ENCODE results near the gene SUFU.

GRCh38 chr10:102473445-102474331 is 30.1 kb upstream of the SUFU start:
- TF ChIP-seq CHD1 (IDR thresholded peaks at IDR 0.05; ENCODE audit: low read depth, low read length) (no peak), CTCF (conservative IDR thresholded peaks at IDR 0.05; ENCODE audit: low read depth, low read length) (no peak), CEBPB (IDR thresholded peaks at IDR 0.05; ENCODE audit: low read depth, low read length) (no peak), BHLHE40 (IDR thresholded peaks at IDR 0.05; ENCODE audit: low read depth, low read length) (no peak), POLR2A (IDR thresholded peaks at IDR 0.05; ENCODE audit: low read depth, low read length) (no peak), MAFK (IDR thresholded peaks at IDR 0.05; ENCODE audit: low read depth, low read length) (no peak), RCOR1 (IDR thresholded peaks at IDR 0.05; ENCODE audit: insufficient replicate concordance, low read length) (no peak), RAD21 (IDR thresholded peaks at IDR 0.05; ENCODE audit: low read length) (no peak), USF2 (IDR thresholded peaks at IDR 0.05; ENCODE audit: low read depth, low read length) (no peak), RFX5 (IDR thresholded peaks at IDR 0.05; ENCODE audit: low read depth, low read length) (no peak)

Data from IMR-90 (cell line).